HCT116 (cell line): ENCODE results near the gene OPHN1.

Source experiments
- RAD21 ChIP-seq: IDR thresholded peaks from 2 replicates; pipeline ENCODE4 v1.6.1; 2012; ENCODE audit warnings: low read depth, mild to moderate bottlenecking
- REST ChIP-seq: IDR thresholded peaks from 2 replicates; pipeline ENCODE4 v1.6.1; 2012; ENCODE audit warnings: low read depth
- TF ChIP-seq, protein P1 (sequence below), 3 experiments: fragments of 200-600 bp in 1 of 3; sonication (generic) in 1 of 3; IDR thresholded peaks in 2 of 3; conservative IDR thresholded peaks in 1 of 3; 2 replicates each; pipeline ENCODE4 v1.5.1; 2012 to 2017; ENCODE audit warnings: low read depth in 2 of 3, low read length in 2 of 3, antibody characterized with exemption in 1 of 3, borderline replicate concordance in 1 of 3, control low read depth in 1 of 3, mild to moderate bottlenecking in 1 of 3, mixed read lengths in 1 of 3, mixed run types in 1 of 3, moderate library complexity in 1 of 3; ENCODE audit not compliant: insufficient read depth in 1 of 3

DNA sequence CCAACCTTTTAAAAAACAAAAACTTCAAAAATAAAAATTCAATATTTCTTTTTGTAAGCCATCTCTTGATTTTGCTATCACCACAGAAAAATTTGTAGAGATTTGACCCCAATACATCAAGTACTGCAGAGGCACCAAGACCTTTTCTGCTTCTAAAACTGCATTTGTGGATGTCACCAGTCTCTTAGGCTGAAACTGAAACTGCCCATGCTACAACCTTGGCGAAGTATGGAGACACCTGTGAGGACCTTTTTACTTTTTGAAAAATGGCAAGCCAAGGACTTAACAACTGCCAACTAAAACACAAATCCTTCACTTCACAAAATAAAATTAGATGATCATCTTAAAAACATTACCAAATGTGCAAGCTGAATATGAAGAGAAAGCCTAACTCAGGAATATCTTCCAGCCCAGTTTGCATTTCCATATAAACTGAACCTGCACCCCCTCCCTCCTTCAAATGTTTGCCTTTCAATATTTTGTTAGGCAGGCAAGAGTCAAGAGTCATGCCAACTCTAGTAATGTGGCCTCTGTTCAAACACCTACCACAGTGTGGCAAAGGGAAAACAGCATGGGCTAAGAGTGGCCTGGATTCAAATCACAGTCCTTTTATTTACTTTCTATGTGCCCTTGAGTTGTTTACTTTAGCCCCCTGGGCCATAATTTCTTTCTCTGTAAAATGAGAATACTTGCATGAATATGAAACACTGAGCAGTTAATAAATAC lies 389.4 kb downstream of the OPHN1 start:
- TF ChIP-seq, protein P1, sequence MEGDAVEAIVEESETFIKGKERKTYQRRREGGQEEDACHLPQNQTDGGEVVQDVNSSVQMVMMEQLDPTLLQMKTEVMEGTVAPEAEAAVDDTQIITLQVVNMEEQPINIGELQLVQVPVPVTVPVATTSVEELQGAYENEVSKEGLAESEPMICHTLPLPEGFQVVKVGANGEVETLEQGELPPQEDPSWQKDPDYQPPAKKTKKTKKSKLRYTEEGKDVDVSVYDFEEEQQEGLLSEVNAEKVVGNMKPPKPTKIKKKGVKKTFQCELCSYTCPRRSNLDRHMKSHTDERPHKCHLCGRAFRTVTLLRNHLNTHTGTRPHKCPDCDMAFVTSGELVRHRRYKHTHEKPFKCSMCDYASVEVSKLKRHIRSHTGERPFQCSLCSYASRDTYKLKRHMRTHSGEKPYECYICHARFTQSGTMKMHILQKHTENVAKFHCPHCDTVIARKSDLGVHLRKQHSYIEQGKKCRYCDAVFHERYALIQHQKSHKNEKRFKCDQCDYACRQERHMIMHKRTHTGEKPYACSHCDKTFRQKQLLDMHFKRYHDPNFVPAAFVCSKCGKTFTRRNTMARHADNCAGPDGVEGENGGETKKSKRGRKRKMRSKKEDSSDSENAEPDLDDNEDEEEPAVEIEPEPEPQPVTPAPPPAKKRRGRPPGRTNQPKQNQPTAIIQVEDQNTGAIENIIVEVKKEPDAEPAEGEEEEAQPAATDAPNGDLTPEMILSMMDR (IDR thresholded peaks at IDR 0.05 in 2 of 3, conservative IDR thresholded peaks at IDR 0.05 in 1 of 3; ENCODE audit: borderline replicate concordance in 1 of 3, insufficient read depth in 1 of 3, low read depth in 2 of 3, low read length in 2 of 3) = no peak
- TF ChIP-seq REST (no peak), RAD21 (no peak)
